GM11168 (cell line): Measurements from ENCODE around the gene TEK.
"Not testable (repeated sequence)": the region's sequence is repeated elsewhere in the genome, so short reads cannot be mapped to it uniquely, and the experiment has no call there.

Source experiments
- in situ Hi-C: fragments of 300-500 bp; cut with MboI; formaldehyde crosslinking; loops from one replicate; pipeline ENCODE4 v1.12.0; 2022; ENCODE audit warnings: low sequenced_read_pairs; ENCODE audit not compliant: unreplicated experiment

TEK gene

DNA sequence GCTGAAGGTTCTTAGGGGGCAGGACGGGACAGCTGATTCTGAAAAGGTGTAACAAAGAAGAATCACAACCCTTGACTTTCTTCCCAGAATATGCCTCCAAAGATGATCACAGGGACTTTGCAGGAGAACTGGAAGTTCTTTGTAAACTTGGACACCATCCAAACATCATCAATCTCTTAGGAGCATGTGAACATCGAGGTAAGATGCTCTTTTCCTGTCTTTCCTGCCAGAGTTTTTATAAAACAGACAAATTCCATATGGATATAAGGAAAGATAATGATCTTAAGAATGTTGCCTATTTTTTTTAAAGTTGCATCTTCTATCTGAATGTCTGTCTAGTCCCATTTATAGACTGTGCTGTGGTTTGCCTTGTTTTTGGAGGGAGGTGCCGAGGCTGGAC is 100.0 kb downstream of the TEK start:
- in situ Hi-C loops = no loop called here

DNA sequence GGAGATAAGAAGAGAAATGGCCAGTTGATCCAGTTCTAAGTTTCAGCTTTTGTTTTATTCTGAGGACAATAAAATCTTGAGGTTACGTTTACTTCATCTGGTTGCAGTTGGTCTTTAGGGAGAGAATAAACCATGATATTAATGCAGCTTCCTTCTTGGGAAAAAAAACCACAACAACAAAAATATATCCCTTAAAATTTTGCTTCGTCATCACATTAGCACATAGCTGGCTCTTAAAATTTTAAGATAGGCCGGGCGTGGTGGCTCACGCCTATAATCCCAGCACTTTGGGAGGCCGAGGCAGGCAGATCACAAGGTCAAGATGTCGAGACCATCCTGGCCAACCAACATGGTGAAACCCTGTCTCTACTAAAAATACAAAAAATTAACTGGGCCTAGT is 101.6 kb downstream of the TEK start:
- in situ Hi-C loops = no loop called here

- in situ Hi-C loops = no loop called here
Measured at GRCh38 chr9:27212191-27212590, 103.2 kb downstream of the TEK start.

- in situ Hi-C loops = no loop called here
Measured at GRCh38 chr9:27212621-27213020, 103.6 kb downstream of the TEK start.

DNA sequence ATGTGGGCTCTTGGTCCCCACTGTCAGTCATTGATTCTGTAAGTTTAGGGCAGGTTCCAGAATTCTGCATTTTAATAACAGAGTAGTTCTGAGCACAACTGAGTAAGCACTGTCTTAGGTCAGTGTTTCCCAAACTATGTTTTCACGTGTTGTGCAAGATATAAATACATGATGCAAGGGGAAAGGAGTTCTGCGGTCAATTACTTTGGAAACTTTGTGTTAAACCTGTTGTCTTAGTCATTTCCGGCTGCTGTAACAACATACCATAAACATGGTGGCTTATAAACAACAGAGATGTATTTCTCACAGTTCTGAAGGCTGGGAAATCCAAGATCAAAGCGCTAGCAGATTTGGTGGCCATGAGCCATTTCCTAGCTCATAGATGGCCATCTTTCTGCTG is 118.2 kb downstream of the TEK start:
- in situ Hi-C loops = no loop called here

DNA sequence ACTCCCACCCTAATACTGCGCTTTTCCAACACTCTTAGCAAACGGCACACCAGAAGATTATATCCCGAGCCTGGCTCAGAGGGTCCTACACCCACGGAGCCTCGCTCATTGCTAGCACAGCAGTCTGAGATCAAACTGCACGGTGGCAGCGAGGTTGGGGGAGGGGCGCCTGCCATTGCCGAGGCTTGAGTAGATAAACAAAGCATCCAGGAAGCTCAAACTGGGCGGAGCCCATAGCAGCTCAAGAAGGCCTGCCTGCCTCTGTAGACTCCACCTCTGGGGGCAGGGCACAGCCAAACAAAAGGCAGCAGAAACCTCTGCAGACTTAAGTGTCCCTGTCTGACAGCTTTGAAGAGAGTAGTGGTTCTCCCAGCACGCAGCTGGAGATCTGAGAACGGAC is 130.6 kb downstream of the TEK start:
- in situ Hi-C loops = not testable (repeated sequence)

- in situ Hi-C loops = no loop called here
Measured at GRCh38 chr9:27247756-27248155, 138.7 kb downstream of the TEK start.

DNA sequence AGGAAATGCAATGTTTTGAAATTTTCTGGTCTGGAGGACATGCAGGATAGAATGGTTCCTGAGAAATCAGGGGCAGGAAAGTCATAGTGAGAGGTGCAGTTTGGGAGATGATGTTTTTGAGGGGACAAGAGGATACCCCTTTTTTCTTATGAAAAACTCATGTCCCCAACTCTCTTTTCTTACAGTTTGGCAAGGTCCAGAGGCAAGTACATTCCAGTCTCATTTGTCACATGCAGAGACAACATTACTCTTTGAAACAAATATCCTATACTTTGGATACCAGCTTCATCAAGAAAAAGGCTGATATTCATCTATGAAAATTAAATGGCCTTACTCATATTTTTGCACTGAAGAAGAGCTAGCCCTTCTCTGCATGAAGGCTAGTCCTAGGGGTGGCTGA is 139.7 kb downstream of the TEK start:
- in situ Hi-C loops = no loop called here

DNA sequence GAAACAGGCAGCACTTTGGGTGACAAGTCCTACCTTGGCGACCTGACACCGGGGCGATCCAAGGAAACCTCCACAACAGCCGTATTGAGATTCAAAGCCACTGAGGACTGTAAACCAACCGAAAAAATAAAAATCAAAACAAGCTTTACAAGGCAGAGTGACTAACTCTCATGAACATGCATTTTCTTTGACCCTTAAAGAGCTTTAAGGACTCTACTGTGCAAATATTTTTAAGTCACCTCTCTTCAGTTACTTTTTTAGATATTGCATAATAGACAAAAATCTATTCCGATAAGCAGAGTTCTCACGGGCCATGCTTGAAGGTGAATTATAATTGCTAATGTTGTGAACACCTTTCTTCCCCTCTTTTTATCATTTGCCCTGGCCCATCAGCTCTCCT is 149.6 kb downstream of the TEK start:
- in situ Hi-C loops = no loop called here

DNA sequence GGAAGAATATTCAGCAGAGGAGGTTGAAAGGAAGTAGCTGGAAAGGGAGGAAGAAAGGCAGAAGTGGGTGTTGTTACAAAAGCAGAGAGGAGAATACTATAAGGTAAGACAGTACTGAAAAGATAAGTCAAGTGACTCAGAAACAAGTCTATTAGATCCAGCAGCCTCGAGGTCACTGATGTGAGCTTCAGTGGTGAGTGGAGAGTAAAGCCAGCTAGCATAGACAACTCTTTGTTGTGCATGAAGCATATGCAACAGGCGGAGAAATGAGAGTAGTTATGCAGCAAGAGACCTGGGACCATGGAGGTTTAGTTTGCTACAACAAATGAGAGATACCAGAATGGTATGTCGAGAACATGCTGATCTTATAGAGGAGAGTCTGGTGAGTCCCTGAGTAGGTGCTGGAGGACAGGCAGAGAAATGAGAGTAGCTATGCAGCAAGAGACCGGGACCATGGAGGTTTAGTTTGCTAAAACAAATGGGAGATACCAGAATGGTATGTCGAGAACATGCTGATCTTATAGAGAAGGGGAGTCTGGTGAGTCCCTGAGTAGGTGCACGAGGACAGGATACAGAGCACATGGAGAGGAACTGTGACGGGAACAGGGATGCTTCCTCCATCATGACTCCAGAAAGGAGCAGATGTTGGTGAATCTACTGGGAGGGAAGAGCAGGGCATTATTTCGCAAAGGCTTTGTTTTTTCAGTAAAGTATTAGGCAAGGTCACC is 151.9 kb downstream of the TEK start:
- in situ Hi-C loops = no loop called here

DNA sequence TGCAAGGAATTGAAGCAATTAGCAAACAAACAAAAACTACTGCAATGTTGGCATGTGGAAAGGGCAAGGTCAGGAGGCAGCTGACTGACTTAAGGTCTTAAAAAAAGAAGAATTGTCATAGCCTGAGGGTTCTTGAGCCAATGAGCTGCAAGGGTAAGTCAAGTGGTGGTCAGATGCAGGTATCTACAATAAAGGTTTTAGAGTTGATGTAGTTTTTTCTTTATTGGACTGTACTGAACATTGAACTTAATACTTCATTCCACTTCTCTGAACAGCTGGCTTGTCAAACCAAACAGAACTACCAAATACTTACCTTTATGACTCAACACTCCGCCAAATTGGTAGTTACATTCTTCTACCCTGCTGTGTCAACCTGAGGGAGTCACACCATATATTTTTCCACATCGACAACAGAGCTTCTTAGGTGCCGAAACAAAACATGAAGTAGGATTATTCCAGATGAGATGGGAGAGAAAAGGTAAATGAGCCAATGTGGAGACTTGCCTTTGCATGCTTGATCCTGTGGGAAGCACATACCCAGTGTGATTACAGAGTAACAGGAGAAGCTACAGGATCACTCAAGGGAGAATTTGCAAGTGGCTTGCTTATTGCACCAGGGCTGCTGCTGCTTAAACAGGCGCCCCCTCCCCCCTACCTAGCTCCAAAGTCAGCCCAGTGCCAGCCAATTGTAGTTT is 152.6 kb downstream of the TEK start:
- in situ Hi-C loops = no loop called here

DNA sequence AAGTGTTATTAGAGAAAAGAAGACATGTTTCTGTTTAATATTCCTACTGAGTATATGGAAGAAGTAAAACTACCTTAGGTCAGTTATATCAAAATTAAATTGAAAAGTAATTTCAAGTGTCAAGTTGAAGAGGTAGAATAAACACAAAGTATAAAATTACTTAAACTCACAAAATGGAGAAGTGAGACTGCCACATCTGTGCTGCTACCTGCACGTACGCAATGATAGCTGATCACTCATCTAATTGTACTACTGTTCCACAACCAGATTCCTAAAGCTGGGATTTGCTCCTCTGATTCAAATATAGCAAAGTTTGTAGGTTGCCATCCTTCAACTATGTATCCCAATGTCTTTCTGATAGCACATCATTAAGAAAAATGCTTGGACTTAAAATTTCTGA is 163.1 kb downstream of the TEK start:
- in situ Hi-C loops = no loop called here

DNA sequence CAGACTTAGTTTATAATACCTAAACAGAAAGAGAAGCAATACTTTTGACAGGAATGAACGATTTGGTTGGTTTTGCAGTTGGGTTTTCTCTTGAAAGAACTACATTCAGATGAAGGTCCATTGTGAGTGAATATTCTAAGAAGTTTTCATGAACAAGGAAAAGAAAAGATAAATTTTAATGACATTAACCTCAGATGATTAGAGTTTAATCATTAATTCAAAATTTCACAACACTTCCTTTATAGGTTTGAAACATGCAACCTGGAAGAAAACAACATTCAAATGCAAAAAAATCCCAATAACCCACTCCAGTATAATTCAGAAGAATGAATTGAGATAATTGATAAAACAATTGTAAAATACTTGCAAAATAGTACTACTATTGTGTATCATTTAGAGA is 164.2 kb downstream of the TEK start:
- in situ Hi-C loops = no loop called here

DNA sequence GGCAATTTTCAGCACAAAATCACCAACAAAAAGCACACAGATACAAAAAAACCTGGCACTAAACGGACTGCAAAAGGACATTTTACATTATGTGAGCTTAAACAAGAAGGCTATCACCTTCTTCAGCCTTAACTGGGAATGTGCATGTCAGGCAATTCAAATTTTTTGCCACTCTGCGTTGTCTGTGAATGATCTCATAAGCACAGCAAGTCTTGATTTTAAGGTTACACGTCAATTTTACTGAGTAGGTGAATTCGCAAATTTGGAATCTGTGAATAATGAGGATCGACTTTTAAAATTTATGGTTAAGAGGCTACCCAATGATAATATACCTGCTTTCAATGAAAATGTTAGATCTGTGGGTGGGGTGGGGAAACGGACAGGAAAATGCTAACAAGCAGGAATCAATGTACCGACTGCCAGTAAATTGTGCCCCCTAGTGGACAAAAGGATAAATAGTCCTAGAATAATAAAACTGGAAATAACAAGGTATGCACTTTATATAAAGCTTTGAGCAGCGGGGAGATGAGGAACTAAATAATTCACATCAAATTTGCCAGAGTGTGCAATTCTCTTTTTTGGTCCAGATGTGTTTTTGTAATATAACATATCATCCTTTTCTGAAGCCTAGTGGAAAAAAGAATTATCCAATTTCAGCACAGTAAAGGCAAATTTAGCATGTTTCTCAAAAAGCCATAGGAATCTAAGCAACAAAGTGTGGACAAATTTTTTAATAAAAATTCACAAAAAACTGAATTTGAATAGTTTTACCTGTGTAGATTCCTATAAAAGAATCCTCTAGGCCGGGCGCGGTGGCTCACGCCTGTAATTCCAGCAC is 167.4 kb downstream of the TEK start:
- in situ Hi-C loops = no loop called here

GRCh38 chr9:27278374-27278773 is 169.3 kb downstream of the TEK start:
- in situ Hi-C loops = no loop called here

DNA sequence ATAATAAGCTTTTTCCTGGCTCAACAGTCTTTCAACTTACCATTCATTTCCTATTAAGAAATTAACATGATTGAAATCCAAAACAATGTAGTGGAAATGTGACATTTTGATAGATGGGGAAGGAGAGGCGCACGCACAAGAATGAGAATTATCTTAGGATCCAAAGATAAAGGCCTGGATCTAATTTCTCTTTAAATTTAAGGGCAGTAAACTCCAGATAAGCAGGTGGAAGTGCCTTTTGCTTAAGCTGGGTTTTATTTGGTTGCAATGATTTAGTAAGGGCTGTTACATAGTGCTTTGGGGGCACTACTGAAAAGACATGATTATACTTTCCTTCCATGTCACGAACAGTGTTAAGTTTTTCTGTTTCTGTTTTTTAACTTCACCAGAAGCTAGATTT is 170.6 kb downstream of the TEK start:
- in situ Hi-C loops = no loop called here
